AG09309 (cell line): ENCODE data around the gene KDR.

Experiments used
- DNase-seq: peaks from one replicate; pipeline ENCODE4 v3.0.0-alpha.2; 2010; ENCODE audit warnings: low read depth
- H3K4me3 ChIP-seq: 2 replicates; pipeline ENCODE4 v1.5.1; 2011; ENCODE audit warnings: mild to moderate bottlenecking, low read depth, low read length, moderate library complexity; ENCODE audit not compliant: control insufficient read depth
- TF ChIP-seq, protein P1 (sequence below): IDR thresholded peaks from 2 replicates; pipeline ENCODE4 v1.5.1; 2011; ENCODE audit warnings: mild to moderate bottlenecking, low read depth, low read length, inconsistent platforms; ENCODE audit not compliant: insufficient read depth, control insufficient read depth; ENCODE audit errors: missing control alignments

Gene KDR

DNA sequence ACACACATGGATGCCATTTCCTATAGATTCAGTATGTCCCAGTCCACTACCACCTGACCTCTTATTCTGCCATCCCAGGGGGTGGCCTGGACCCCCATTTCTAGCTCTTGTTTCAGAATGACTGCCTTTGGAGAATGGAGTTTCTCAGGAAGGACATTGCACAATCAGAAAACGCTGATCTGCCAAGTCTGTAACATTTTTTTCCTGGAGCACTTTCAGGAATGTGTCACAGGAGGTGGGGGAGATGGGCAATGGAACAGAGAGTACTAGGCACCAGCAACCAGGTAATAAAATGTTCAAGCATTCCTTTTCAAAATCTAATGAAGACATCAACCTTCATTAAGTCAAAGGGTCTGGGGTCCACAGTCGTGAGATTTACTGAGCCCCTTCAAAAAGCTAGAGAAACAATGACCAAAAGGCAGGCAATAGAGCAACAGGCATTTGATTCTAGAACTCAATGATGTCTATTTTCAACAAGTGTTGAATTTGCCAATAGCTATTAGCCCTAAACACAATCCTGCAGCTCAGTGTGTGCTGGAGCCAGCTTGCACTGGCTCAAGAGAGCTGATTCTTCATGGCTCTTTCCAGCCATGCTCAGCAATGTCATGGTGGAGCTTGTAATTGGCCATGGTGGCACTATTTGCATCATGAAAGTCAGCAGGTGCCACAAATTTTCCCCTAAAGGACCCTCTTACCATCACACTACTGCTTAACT, 87.1 kb downstream of the KDR start:
- DNase-seq = no peak
- H3K4me3 ChIP-seq = no peak overlapping the region
- TF ChIP-seq, protein P1, sequence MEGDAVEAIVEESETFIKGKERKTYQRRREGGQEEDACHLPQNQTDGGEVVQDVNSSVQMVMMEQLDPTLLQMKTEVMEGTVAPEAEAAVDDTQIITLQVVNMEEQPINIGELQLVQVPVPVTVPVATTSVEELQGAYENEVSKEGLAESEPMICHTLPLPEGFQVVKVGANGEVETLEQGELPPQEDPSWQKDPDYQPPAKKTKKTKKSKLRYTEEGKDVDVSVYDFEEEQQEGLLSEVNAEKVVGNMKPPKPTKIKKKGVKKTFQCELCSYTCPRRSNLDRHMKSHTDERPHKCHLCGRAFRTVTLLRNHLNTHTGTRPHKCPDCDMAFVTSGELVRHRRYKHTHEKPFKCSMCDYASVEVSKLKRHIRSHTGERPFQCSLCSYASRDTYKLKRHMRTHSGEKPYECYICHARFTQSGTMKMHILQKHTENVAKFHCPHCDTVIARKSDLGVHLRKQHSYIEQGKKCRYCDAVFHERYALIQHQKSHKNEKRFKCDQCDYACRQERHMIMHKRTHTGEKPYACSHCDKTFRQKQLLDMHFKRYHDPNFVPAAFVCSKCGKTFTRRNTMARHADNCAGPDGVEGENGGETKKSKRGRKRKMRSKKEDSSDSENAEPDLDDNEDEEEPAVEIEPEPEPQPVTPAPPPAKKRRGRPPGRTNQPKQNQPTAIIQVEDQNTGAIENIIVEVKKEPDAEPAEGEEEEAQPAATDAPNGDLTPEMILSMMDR = no peak

DNA sequence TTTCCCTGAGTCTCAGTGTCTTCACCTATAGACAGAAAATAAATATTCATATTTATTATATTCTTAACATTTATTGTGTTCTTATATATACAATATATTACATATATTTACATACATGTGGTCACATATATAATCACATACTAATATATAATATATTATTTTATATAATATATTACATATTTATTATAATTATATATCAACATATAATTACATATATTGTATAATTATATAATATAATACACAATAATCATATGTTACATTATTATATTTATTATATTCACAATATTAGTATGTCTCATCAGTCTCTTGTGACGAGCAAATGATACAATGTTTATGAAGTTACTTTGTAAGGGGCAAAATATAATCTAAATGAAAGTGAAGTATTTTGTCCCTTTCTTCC, 87.7 kb downstream of the KDR start:
- no peak for DNase-seq
- TF ChIP-seq, protein P1 = no peak
- H3K4me3 ChIP-seq = no peak overlapping the region

DNA sequence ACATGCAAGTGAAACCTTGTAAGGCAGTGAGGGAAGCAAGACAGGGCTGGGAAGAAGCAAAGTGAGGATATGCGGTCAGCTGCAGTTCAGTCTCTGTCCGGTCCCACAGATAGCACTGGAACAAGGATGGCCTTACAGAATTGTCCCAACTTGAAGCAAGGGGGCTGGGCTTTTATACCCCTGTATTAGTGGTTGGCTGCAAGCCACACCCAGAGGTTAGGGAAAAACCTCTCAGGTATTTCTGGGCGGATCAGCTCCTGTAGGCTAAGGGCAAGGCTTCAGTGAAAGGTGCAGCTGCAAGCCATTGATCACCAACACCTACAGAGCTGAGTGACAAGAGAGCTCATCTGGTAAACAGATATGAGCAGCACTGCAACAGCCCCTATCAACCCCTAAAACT, 89.0 kb downstream of the KDR start:
- TF ChIP-seq, protein P1 = no peak
- DNase-seq = no peak
- no peak overlapping the region for H3K4me3 ChIP-seq

DNA sequence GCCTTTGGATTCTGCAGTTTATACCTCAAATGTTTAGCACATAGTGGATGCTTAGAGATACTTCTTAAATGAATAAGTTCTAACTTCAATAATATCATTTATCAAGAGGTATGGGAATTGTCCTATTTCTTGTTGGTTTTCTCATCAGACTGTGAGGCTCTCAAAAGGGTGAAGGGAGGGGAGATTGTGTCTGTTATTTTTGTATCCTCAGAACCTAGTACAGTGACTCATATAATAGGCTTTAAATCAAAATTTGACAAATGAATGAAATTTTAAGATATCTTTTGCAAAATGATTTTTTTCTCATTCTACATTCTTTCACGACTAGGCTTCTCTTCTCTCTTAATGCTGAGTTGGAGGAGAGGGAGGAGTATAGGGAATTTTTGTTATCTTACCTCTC, 89.5 kb downstream of the KDR start:
- no peak for DNase-seq
- TF ChIP-seq, protein P1 = no peak

DNA sequence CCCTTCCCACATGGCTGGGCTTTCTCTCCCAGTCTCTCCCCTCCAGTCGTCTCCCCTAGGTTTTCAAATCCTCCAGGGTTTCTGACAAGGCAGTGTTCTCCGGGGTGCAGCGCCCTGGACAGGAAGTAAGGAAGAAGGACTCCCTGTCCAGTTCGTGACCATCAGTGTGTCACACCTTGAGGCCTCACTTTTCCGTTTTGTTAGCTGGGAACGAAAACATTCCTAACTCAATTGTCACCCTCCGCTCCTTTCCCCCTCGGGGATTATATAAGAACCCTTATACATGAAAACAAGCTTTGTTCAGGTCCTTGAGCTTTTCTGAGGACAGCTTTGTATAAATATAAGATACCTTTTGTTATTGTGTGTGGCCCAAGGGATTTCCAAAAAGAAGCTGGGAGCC, 92.1 kb downstream of the KDR start:
- H3K4me3 ChIP-seq = no peak overlapping the region
- no peak for DNase-seq
- TF ChIP-seq, protein P1 = no peak

More for the DNA sequence above, 89.5 kb downstream of the KDR start:
- H3K4me3 ChIP-seq = no peak overlapping the region

DNA sequence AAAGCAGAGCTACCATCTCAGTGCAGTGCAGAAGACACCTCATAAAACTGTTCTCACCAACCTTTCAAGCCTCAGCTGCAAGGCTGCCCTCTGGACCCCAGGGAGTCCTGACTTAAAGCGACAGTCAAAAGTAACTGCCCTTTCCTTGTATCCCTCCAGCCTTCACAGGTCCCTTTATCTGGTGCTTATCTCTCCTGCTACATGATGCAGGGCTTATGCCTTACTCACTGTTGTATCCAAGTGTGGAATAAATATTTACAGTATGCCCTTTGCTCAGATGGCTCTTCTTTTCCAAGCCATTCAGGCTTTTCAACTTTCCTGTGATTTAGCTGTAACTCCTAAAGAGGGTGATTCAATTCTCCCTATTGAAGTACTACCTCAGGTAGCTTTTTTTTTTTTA, 92.6 kb downstream of the KDR start:
- H3K4me3 ChIP-seq = no peak overlapping the region
- TF ChIP-seq, protein P1 = no peak
- no peak for DNase-seq

DNA sequence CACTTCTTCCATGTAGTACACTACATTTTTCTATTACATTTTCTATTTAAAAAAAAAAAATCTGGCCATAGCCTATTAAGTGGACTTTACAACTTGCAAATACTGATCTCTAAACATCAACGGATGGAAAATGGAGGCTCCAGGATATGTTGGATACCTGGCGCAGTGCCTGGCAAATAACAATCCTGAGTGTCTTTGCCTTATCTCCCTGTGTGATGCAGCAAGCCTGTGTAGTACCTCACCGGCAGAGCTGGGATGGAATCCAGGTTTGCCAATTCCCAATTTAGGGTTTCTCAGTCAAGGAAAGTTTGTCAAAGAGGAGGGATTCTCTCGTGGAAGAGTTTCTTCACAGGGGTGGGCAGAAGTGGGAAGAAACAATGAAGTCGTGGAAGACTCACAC, 93.2 kb downstream of the KDR start:
- no peak for DNase-seq
- TF ChIP-seq, protein P1 = no peak
- no peak overlapping the region for H3K4me3 ChIP-seq
